GM04503 (cell line): Measurements from ENCODE around the gene RASSF9.

Experiments used
- DNase-seq: peaks from one replicate; pipeline ENCODE4 v3.0.0-alpha.2; 2012; ENCODE audit warnings: low read depth

Gene RASSF9

DNA sequence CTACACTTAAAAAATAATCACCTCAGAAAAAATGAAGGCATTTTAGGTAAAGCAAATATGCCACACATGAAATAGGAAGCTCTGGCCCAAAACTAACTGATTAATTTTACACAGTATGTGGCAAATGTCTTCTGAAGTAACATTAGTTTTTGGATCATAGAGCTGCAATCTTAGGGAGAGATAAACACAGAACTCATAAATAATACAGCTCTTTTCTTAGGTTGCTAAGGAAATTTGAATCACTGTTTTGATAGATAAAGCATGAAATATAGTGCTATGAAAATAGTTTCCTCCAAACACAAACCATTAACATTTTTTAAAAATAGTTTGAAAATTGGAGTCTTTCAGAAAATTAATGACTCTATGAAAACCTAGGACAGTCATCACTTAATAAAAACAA is 15.0 kb downstream of the RASSF9 start:
- DNase-seq: no peak

DNA sequence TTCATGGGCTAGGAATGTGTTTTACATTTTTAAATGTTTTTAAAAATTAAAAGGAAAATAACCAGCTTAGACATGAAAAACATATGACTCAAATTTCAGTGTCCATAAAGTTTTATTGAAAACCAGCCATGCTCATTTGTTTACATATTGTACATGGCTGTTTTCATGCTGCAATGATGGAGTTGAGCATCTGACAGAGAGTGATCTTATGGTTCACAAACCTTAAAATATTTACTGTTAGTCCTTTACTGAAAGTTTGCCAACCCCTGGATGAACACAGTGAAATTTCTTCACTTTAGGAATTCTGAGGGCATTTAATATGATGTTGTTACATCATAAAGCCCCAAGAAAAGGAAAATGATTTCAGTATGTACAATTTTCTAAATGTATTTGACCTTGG is 16.1 kb downstream of the RASSF9 start:
- DNase-seq: no peak

DNA sequence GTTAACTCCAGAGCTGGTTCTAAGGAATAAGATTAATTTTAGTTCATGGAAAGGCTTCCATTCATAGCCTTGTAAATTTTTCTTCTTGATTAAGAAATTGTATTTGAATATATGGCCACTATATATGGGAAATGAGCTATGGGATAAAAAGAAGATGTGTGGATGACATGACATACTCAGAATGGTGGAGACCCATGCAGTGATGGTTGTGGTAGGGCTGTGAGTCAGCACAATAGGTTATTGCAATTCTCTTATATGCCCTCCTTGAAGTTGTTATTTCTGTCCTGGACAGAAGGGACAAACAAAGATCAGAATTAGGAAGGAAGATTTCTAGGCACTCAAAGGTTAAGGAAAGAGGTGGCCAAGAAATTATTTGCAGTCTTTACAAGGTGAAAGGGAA is 21.5 kb downstream of the RASSF9 start:
- no peak for DNase-seq

DNA sequence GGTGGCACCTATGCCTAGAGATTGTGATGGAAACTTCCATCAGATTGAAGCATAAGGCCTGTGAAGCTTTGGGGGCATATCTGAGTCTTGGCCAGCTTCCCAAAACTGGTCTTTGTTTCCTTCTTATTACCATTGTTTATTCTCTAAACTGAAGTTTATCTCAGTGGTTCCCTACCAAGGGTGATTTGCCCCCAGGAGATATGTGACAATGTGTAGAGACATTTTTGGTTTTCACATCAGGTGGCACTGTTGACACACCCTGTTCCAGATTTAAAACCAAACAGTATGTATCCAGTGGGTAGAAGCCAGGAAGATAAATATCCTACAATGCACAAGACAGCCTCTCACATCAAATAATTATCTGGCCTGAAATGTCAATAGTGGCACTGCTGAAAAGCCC is 22.1 kb downstream of the RASSF9 start:
- DNase-seq: no peak

DNA sequence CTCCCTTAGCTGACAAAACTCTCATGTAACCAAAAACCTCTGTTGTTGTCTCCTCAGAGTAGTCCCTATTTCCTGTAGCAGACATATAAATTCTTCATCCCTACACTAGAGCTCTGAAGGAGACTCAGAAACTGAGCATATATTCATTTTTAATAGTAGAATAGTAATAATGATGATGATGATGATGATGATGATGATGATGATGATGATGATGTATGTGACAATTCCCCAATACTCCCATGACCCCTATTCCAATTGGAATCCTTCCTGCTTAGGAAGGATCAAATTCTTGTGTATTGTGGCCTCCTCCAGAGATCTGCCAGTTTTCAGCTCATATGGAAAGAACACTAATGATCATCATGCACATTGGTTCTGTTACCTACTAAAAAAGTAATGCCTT is 26.7 kb downstream of the RASSF9 start:
- DNase-seq: no peak

DNA sequence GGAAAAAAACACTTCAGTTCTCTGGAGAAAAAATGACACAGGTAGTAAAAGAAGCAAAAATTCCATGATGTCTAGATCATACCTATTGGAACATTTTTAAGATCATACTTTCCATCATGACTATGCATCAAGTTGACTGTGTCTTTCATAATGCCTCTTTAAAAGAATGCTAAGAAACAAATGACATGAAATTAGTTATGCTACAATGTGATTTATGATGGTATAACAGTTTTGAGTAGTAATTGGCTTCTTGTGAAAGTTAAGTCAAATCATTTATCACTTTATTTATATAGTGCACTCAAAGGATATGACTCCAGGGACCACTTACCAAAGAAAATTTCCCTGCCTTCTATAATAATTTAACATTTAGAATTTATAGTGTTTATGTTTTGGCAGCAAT is 28.5 kb downstream of the RASSF9 start:
- no peak for DNase-seq

DNA sequence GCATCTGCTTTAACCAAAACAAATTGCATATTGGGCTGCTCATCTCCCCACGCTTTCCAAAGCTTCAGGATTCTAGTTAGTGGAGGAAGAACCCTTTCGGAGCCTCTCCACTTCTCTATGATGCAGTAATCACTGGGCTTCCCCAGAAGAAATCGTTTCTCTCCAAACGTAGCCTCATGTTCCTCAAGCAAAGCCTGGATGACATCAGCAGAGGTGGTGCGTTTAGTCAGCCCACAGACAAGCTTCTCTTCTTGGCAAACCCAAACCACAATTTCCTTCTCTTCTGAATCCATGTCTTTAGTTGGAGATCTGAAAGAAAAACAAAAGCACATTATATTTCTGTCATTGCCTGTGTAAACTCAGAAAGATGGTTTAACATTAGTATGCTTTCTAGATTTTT is 30.6 kb downstream of the RASSF9 start:
- DNase-seq: no peak

DNA sequence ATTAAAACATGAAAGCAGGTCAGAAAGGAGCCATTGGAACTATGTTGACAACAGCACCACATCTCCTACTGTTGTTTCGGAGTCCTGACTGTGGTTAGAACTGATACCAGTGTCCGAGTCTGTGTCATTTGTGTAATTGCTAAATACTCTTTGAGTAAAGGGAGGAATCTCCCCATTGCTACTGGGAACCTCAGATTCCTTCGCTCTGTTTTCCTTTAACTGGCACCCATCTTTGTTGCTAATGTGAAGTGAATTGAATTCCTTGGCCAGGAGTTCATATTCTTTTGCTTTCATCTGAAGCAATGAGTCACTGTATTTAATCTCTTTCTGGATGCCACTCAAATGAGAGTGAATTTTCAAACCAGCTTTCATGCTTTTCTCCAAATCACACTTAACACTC is 31.5 kb downstream of the RASSF9 start:
- peak; percentile 44 for DNase-seq

DNA sequence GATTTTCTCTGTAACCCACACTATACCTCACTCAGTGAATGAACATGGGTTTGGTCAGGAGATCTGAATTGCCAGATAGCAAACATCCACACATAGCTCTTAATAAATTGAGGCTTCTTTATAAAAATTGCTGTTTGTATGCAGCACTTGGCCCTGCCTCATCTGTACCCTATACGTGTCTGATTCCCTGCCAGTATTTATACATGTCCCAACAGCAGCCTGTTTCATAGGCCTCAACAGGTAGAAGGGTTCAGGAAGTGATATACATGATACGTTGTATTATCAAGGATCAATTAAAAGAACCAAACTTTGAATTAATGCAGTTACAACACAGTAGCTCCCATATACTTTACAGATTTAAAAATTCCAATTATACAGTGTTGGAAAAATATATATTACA is 32.3 kb downstream of the RASSF9 start:
- no peak for DNase-seq

DNA sequence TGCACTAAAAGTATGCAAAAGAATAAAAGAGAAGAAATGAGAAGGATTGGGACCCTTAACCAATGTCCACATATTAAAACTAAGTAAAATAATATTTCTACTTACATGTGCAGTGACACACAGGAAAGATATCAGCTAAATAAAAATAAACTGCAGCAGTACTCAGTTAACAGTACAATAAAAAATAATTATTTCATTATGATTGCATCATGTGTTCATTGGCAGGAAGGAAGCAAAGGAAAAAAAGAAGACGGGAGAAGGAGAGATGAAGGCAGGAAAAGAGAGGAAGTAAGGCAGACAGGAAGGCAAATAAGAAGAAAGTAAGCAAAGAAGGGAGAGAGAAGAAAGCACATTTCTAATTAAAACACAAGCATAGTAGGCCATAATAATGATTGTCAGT is 33.0 kb downstream of the RASSF9 start:
- no peak for DNase-seq

DNA sequence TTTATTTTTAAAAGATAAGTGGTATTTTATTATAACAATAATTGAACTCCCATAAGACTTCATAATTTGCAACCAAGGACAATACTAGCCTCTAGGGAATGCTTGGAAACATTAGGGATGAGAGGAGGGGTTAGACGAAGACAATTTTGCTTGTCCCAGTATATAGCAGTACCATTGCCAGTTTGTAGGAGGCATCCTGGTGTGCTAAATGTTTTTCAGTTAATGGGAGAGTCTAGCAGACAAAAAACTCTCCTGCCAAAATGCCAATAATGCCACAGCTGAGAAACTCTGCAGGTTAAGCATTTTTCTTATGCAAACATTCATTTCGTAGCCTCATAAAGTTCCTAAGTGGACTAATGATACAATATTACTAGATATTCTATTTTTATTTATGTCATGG is 38.1 kb downstream of the RASSF9 start:
- DNase-seq: no peak

DNA sequence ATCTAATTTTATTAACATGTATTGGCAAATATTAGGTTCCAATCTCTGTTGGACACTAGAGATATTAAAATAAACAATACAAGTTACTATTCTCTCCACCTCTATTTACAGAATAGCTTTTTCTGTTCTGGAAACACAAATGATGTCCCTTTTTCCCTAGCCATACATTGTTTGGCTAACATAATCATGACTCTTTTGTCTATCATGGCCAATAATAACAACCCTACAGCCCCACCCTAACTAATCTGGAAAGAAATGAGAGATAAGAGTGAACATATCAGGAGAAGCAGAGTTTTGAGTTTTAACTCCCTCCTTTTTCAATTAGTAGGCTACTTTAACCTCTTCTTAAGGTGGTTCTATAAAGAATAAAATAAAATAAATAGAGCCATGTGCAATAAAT is 40.2 kb downstream of the RASSF9 start:
- no peak for DNase-seq

DNA sequence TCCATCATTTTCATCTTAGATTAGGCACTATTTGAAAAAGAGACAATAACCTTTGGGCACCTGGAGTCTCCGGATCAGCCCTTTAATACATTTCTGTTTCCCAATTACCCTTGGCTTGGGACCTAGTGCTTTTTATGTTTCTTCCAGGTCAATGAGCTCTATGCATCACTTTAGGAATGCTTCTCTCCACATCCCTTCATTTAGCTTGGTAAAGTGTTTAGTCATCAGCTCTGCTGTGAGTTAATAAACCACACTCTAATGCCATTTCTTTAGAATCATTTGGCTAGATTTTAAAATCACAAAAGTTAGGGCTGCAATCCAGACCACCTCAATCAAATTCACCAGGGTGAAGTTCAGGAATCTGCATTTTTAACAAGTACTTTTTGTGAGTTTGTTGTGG is 41.7 kb downstream of the RASSF9 start:
- no peak for DNase-seq

DNA sequence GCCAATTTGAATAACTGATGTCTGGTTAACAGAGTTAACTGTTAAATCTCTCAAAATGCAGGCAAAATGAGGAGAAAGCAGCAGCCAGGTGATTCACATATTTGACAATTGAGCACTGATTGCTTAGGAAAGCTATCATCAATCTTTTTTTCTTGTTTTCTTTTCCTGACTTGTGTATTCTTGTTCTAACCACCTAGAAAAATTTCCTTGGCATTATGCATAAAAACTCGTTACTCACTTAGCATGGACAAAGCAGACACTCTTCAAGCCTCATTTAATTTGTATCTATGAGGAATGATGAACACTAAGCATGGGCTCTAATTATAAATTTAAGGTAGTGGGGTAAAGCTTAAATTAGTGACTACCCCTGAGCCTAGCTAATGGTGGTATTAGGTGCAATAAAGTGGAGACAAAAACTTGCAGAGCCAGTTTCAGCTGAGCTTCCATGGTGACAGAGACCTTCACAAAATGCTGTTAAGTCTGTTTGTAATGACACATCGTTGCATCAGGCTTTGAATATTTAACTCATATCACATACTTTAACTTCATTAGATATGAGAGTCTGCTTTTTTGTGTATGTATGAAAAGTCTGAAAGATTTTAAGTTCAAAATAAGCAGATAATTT is 52.0 kb downstream of the RASSF9 start:
- no peak for DNase-seq

DNA sequence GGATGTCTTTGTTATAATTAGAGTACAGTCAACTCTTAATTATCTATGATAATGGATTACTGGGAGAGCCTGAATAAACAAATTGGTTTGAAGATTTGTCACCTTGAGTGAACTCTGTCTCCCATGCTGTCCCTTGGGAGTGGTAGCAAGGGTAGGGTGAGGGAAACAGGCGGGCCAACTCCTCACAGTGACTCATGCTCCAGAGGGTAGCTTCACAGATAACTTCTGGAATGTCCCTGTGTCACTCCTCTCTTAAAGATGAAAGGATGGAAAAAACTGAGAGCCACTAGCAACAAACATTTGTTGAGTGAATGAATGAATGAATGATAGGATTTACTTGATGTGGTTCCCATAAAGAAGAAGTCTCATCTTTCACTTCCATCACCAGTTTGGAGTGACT is 53.5 kb downstream of the RASSF9 start:
- no peak for DNase-seq

DNA sequence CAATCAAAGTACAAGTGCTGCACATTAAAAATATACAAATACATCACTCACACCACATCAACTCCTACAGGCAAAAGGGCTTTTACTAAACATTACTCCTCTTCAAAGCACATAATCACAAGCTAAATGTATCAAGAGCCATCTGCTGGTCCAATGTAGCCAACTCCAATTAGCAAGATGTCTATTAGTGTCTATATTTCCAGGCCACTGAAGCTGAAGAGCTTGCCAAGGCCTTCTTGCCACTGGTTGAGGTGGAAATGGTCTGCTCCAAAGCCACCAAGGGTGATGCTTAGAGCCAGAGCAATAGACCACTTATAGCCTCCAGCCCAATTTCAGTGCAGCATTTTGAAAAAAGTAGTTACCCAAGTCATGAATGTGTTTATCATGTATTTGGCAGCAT is 54.4 kb downstream of the RASSF9 start:
- DNase-seq: no peak

DNA sequence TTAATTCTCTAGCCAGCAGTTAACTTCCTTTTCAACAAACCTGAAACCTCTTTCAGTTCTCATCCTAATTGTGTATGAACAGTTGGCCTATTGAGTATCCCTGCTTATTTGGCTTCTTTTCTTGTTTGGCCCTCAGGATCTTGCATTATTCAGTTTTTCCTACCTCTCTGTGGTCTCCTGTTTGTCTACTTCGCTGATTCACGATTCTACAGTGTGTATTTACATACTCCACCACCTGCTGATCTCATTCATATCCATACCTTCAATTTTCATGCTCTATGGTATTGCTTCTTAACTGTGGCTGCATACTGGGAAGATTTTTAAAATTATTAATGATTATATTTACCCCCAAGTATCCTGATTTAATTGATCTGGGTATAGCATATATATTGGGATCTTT is 56.4 kb downstream of the RASSF9 start:
- DNase-seq: no peak

DNA sequence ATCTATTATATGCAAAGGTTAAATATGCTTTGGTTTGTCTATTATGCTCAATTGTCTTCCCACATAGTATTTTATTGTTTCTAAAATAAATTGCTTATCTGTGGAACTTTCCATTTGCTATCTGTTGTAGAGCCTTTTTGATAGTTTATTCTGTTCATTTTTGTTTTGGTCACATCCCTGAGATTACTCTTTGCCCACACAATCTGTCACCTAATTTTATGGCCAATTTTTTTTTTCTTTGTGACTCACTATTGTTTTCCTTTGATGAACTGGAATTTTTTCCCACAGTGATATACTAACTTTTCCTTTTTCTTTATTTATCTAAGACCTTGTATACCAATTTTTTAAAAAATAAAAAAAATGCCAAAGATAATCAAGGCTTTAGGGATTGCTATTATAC is 61.1 kb downstream of the RASSF9 start:
- DNase-seq: no peak

DNA sequence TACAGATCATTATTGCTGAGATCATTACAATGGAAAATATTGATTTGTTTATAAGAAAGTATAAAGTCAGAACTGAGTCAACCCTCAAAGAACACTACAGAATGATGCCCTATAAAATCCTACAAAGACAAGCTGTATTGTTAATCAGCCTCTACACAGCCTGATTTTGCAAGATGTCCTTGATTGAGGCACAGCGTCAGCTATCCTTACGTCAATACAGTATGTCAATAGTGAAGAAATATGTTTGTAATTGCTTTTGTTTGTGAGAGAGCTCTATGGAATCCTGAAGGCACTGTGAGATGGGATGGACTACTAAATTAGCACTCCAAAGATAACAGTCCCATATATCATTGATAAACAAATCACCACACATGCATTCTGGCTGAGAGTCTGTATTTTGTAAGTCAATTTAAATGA is 70.7 kb downstream of the RASSF9 start:
- DNase-seq: no peak

DNA sequence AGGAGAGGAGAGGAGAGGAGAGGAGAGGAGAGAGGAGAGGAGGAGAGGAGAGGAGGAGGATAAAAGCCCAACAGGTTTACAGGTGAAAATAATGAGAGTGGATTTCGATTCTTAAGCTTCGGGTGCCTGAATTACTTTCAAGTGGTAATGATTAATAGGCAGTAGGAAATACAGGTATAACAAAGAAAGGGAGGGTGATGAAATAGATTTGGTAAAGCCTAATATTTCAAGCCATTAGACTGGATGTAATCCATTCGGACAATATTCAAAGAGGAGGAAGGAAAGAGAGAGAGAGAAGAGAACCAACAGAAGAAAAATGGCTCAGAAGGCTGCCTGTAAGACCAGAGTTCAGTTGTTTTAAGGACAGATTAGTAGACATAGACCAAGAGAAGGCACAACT is 76.6 kb downstream of the RASSF9 start:
- no peak for DNase-seq

DNA sequence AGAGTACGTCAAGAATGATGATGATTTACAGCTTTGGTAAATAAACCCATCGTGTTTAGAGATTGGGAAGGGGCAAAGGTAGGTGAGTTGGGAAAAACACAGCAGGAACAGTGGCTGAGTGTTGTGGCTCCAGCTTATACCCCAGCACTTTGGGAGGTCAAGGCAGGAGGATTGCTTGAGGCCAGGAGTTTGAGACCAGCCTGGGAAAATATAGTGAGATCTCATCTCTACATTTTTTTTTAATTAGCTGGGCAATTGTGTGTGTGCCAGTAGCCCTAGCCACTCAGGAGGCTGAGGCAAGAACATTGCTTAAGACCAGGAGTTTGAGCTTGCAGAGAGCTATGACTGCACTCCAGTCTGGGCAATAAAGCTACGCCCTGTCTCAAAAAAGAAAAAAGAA is 77.1 kb downstream of the RASSF9 start:
- no peak for DNase-seq

DNA sequence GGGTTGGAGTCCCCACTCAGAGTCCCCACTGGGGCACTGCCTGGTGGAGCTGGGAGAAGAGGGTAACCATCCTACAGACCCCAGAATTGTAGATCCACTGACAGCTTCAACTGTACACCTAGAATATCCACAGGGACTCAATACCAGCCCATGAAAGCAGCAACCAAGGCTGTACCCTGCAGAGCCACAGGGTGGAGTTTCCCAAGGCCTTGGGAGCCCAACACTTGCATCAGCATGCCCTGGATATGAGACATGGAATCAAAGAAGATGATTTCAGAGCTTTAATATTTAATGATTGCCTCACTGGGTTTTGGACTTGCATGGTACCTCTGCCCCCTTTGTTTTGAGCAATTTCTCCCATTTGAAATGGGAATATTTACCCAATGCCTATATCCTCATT is 80.4 kb downstream of the RASSF9 start:
- no peak for DNase-seq
